Amniotic stem cell (primary cell): ENCODE data around the gene EEA1.
A peak's percentile ranks its signal among the peaks of the same experiment; 100 is the strongest.
"Not testable (repeated sequence)": the region's sequence is repeated elsewhere in the genome, so short reads cannot be mapped to it uniquely, and the experiment has no call there.

Experiments
- DNase-seq: peaks from one replicate; lab custom pipeline; 2025; lab: John Stamatoyannopoulos, UW

The EEA1 gene

GRCh38 chr12:92928962-92929915, at the start of gene EEA1:
TSS of gene EEA1 (minus strand) at chr12:92929295. CDS start at chr12:92929066, 229 bp downstream.
- peak; percentile 92 for DNase-seq

DNA sequence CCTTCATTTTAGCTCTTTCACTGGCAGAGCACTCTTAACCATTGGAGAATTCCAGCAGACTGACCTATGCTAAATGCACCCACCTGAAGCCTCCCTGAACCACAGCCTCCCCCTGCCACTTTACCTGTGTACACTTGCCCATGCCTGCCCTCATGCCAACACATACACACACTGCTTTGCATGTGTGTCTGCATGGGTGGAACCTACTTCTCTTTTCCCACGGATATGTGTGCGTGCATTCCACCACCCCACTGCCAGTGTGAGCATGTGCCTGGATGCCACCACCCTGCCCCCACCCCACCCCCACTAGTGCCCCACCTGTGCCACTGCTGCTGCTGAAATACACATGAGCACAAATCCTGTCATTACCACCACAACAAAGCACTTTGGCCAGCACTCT, 49.5 kb upstream of the EEA1 start:
- no peak for DNase-seq

- DNase-seq: no peak
Observed at GRCh38 chr12:92977326-92977725, 48.2 kb upstream of the EEA1 start.

DNA sequence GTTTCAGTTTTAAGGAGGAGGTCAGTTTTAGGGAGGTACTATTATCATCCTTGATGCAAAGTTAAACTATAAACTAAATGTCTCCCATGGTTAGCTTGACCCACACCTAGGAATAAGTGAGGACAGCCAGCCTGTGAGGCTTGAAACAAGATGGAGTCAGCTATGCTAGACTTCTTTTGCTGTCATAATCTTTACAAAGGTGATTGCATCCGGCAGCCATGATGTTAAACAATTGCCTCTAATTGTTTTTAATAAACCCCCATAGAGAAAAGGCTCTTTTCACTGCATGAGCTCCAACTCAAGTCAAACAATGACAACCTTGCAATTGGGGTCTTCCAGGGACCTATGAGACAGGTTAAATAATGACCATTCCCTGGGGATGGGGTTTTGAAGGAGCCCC, 45.7 kb upstream of the EEA1 start:
- DNase-seq: no peak

DNA sequence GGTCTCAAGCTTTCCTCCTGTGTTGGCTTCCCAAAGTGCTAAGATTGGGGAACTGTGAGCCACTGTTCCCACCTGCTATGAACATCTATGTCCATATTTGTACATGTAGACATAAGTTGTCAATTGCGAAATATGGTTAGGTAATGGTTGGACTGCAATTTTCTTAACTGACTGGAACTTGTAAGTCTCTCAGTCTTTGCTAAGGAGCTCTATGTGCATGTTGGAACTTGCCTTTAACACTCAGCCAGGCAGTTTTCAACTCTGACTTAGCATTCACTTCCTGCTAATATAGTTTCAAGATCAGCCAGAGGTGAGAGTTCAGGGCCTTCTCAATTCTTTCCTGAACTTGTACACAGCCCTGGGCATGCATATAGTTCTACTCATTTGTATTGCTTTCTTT, 44.5 kb upstream of the EEA1 start:
- DNase-seq: no peak

GRCh38 chr12:92971859-92972524, 42.9 kb upstream of the EEA1 start:
- DNase-seq: peak; percentile 26

DNA sequence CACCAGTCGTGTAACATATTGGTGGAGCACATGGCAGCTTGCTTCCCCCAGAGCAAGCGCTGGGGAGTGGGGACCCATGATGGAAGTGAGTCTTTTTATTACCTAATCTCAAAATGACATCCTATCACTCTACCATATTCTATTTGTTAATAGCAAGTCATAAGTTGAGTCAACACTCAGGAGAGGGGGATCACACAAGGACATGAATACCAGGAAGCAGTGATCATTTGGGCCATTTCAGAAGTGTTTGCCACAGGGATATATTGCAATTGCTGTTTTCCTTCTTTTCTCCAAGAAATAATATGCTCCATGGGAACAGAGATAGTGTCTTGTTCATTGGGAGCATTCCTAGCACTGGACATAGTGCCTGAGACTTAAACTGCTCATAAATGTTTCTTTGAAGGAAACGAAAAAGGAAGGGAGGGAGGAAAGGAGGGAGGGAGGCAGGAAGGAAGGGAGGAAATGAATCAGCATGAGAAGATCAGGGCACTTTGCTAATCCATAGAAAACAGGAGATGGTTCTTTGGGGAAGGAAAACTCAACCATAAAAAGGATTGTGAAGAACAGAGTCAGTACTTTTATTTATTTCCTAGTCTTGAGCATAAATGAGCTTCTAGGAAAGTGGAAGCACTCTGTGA, 39.2 kb upstream of the EEA1 start:
- no peak for DNase-seq

DNA sequence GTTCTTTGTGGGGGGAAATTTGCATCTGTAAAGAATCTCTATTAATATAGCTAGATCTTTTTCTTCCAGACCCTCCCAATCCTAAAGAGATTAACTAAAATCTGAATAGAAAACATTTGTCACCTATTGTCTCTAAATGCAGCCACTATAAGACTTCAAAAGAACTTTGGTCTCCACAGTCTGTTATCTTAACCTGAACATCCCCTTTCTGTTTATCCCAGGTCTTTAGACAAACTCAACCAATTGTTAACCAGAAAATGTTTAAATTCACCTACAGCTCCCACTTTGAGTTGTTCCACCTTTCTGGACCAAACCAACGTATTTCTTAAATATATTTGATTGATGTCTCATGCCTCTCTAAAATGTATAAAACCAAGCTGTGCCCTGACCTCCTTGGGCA, 35.3 kb upstream of the EEA1 start:
- not testable (repeated sequence) for DNase-seq

DNA sequence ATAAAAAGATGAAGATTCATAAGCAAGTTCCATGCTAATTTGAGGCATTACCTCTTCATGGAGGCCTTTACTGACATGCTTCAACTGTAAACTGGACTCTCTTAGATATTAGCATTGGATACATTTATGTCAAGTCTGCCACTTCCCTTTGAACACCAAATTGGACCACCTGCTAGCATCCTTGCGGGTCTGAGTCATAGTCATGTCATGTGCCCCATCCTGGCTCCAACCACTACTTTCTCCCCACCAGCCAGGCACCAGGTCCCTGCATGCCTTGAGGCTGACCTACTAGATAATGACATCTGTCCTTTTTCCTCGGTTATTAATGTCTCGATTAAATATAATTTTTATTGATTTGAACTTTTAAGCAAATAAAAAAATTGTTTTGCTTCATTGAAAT, 32.9 kb upstream of the EEA1 start:
- no peak for DNase-seq

DNA sequence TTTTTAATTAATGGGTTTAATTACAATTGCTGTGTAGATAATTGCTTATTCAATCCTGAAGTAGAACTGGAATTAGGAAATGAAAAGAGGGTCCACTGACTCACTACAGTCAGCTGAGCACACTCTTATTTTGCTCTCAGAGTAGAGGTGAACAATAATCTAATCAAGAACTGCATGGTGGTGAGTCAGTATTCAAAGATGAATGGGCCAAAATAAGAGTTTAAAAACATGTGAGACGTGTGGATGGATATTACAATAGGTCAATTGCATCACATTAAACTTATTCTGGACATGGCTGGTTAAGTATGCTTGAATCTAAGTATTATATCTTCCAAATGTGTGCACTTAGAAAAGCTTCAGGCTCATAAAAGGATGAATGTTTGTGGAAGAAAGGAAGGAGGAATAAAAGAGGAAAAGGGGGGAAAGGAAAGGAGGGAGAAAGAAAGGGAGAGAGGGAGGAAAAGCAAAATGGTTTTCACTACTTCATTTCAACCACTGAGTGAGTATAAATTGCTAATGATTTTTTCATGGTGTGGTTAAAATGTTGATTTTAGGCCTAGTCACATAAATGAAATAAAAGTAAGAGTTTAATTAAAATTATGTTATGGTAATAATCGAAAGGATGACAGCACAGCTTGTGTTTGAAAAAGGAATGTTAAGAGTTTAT, 27.0 kb upstream of the EEA1 start:
- no peak for DNase-seq

GRCh38 chr12:92953747-92954146, 24.7 kb upstream of the EEA1 start:
- no peak for DNase-seq

GRCh38 chr12:92952394-92952793, 23.3 kb upstream of the EEA1 start:
- no peak for DNase-seq

- DNase-seq: no peak
Observed at GRCh38 chr12:92951006-92951405, 21.9 kb upstream of the EEA1 start.

- no peak for DNase-seq
Observed at GRCh38 chr12:92950011-92950410, 20.9 kb upstream of the EEA1 start.

DNA sequence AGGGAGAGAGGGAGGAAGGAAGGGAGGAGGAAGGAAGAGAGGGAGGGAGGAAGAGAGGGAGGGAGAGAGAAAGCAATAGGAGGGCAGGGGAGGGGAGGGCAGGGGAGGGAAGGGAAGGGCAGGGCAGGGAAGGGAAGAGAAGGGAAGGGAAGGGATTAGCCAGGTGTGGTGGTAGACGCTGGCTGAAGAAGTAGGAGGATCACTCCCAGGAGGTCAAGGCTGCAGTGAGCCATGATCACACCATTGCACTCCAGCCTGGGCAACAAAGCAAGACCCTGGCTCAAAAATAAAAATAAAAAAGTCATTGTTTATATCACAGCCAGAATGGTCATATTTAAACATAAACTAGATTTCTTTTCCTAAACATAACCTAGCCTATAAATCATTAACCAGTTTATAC, 20.4 kb upstream of the EEA1 start:
- no peak for DNase-seq

- no peak for DNase-seq
Observed at GRCh38 chr12:92947589-92948215, 18.6 kb upstream of the EEA1 start.

DNA sequence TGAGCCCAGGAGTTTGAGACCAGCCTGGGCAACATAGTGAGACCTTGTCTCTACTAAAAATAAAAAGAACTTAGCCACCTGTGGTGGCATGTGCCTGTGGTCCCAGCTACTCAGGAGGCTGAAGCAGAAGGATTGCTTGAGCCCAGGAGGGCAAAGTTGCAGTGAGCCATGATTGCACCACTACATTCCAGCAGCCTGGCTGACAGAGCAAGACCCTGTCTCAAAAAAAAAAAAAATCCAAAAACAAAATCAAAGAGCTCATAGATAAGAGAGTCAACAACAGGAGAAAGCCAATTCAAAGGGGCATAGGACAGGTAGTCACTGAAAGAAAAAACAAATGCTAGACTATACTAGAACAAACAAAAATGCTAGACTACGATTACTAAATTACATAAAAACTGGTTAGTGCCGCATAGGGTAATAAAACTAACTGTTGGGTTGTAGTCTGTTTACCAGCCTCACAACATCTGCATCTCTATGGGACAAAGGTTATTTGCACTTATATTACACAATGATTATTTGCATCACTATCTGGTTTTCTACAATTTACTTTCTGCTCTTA, 16.6 kb upstream of the EEA1 start:
- DNase-seq: no peak

DNA sequence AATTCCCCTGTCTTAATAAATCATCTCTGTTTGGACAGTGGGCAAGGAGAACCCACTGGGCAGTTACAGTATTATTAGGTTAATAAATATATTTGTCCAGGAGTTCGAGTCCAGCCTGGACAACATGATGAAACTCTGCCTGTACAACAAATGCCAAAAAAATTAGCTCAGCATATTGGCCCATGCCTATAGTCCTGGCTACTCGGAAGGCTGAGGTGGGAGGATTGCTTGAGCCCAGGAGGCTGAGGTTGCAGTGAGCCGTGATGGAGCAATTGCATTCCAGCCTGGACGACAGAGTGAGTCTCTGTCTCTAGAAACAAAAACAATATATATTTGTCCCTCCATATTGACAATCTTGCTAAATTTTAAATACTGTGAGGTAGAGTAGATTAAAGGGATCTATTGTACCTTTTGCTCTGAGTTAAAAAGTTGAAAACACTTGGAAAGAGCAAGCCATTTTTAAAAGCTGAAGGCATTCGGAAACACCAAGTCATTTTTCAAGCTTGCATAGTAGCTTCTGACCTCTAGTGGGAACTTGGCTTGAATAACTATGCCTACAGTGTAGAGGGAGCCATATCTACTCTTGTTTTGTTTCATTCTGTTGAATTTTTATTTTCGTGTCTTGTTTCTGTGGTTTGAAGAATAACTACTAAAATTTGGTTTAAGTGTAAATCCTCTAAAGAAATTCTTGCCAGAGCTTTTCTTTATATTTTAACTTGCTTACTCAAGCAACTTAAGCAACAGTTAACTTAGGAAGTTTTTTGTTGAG, 14.6 kb upstream of the EEA1 start:
- DNase-seq: no peak

DNA sequence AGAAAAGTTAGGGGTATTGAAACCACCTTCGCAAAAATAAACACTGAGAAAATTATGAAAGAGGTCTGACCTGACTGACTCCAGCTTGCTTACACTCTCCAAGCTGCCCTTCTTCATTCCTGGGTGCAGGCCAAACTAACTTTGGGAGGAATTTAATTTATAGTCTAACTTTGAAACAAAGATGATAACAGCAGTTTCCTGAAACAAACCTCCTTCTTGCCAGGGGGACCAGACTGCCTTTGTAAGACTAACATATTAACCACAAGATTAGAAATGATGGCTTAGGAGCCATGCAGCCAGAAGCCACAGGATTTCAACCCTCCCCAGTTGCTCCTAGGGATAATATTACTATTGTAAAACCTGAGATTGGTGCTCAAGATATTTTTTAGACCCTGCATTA, 13.8 kb upstream of the EEA1 start:
- DNase-seq: no peak

- no peak for DNase-seq
Observed at GRCh38 chr12:92939116-92939515, 10.0 kb upstream of the EEA1 start.

GRCh38 chr12:92938638-92939037, 9.5 kb upstream of the EEA1 start:
- no peak for DNase-seq
